Stimulated activated memory B cell treated with anti-CD40 and anti-IgM and Interleukin-4, amounts not matched to agents 10 μg/mL and 1 μg/mL and 100 μg/mL, for 72 hours (primary cell): Measurements from ENCODE around the gene SCNN1A.

ENCODE experiments used
- ATAC-seq: fragments of 150-1000 bp; cut with Tn5 transposase; 2 replicates; pipeline ENCODE4 v1.10.0; 2021
- H3K27ac Mint-ChIP-seq: one replicate; pipeline ENCODE4 v1.8.0; 2022; ENCODE audit warnings: mild to moderate bottlenecking, mixed read lengths
- H3K27me3 Mint-ChIP-seq: one replicate; pipeline ENCODE4 v1.8.0; 2022; ENCODE audit warnings: mixed read lengths
- H3K36me3 Mint-ChIP-seq: one replicate; pipeline ENCODE4 v1.8.0; 2022; ENCODE audit warnings: mixed read lengths
- H3K4me1 Mint-ChIP-seq: one replicate; pipeline ENCODE4 v1.8.0; 2022; ENCODE audit warnings: mixed read lengths
- H3K4me3 Mint-ChIP-seq: one replicate; pipeline ENCODE4 v1.8.0; 2022; ENCODE audit warnings: mild to moderate bottlenecking, moderate library complexity, mixed read lengths
- H3K9me3 Mint-ChIP-seq: one replicate; pipeline ENCODE4 v1.8.0; 2022; ENCODE audit warnings: mixed read lengths

SCNN1A gene

DNA sequence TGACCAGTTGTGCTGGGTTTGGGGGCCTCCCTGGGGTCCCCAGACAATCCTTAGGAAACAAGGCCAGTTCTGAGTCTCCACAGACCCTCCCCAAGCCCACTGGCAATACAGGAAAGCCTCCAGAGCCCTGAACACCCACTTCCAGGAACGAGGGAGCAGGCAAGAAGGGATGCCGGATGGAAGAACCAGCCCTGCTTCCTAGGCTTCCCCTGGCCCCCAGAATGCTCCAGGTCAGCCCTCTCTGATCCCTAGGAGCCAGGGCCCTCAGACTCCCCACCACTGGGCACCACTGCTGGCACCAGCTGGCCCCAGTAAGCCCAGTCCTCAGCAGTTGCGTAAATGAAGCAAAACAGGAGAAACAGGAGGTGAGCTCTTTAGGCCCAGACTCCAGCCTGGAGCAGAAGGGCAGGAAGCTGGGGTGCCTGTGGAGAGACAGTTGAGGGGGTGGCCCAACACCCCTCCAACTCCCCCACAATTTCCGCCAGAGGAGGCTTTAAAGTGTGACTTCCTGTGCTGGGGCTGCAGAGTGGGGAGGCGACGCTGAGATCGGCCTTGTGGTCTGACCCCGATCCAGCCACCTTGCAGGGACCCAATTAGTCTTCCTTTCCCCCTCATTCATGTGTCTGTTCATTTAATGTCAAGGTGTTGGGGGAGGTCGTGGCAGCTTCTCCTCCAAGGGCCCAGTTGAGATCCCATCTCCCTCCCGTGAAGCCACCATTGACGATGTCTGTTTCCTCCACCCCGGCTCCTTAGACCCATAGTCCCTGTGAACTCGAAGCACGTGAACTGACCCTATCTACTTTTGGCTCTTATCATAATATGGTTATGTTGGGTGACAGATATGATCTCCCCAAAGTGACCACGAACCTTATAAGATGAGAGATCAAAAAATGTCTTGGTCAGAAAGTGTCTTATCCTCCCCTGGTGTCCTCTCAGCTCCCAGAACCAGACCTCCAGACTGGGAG, 38.2 kb downstream of the SCNN1A start:
- H3K36me3 Mint-ChIP-seq: no peaks in the 10 kb centered on the region
- H3K4me3 Mint-ChIP-seq: no peak overlapping the region
- H3K4me1 Mint-ChIP-seq: peaks cover 24% of the 10 kb centered on the region
- no peaks in the 10 kb centered on the region for H3K9me3 Mint-ChIP-seq
- no peak for ATAC-seq
- H3K27me3 Mint-ChIP-seq: peaks cover 32% of the 10 kb centered on the region
- peak overlapping the region; percentile 10 for H3K27ac Mint-ChIP-seq

DNA sequence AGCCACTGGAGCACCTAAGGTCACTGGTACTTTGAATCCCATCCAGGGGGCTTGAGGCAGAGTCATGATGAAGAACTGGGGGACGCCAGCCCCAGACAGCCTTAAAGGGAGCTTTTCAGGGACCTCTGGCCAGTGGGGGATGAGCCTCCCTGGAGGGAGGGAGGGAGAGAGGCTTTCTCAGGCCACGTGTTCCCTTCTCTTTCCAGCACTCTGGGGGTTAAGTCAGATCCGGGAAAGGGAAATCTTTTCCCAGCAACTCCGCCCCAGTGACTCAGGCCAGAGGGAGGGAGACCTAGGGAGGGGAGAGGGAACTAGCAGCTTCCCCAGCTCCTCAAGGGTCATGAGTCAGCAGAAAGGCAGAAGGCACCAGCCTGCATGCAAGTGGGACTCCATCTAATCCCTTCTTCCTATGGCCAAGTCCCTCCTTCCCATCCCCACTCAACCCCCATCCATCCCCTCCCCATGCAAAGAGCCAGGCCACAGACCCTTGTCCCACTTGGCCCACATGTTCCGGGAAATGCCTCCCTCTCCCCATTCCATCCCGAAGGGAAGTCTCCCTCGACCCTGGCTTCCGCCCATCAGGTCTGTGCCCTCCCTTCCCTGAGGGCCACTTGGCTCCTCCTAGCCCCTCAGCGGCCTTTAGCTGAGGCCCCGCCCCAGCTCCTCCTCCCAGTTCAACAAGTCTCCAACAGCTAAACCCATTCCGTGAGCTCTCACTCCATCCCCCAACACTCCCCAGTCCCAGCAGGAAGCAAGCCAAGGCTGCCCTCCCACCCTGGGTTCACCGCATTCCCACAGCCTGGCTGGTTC, 39.1 kb downstream of the SCNN1A start:
- peaks cover 28% of the 10 kb centered on the region for H3K4me1 Mint-ChIP-seq
- no peaks in the 10 kb centered on the region for H3K36me3 Mint-ChIP-seq
- H3K27ac Mint-ChIP-seq: peak overlapping the region; percentile 10
- H3K27me3 Mint-ChIP-seq: peaks cover 38% of the 10 kb centered on the region
- no peak overlapping the region for H3K4me3 Mint-ChIP-seq
- no peaks in the 10 kb centered on the region for H3K9me3 Mint-ChIP-seq
- ATAC-seq: no peak

DNA sequence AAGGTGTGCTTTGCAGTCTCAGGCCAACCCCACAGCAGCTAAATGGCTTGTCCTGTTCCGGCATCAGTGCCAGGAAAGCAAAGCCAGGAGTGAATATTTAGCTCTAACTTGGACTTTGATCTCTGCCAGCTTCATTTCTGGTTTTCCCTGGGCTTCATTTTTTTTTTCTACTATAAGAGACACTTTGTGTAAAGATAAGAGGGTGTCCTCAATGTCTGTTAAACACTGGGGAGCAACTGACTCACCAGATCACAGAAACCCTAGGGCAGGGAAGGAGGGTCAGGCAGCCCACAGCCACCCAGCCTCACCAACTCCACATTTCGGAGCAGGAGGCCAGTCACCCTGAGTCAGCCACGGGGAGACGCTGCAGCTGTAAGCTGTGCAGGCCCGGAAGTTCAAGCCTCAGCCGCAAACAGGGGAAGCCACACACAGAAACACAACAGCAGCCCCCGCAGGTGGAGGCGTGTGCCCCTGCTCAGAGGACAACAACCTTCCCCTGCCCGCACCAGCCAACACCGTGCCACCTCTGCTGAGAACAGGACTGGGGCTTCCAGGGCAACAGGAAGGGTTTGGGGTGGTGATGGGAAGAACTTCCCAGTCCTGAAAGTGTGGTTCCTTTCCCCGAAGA, 39.8 kb downstream of the SCNN1A start:
- Mint-ChIP-seq H3K36me3 (no peaks in the 10 kb centered on the region), H3K27ac (peak overlapping the region; percentile 10), H3K9me3 (no peaks in the 10 kb centered on the region), H3K4me1 (peaks cover 33% of the 10 kb centered on the region), H3K4me3 (no peak overlapping the region), H3K27me3 (peaks cover 45% of the 10 kb centered on the region)
- ATAC-seq: peak; percentile 84

DNA sequence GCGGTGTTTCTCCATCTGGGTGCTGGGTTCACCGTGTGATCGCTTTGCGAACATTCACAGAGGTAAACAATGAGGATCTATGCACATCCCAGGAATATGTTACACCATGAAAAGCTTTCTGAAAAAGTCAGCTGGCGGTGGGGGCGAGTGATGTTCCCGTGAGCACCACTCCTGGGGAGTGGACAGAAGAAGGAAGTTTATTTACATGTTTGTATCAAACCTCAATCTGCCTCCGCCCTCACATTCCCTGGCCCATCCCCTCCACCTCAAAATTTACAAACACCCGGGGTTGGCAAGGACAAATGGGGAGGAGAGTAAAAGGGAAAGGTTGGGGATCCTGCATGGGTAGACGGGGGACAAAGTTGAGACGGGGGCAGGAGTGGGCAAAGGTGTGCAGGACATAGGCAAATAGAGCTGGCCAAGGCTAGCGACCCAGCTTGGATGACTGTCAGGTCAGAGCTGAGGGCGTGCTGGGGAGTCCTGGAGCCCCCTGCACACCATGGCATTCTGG, 40.4 kb downstream of the SCNN1A start:
- Mint-ChIP-seq H3K36me3 (no peaks in the 10 kb centered on the region), H3K4me3 (no peak overlapping the region), H3K27me3 (peaks cover 51% of the 10 kb centered on the region), H3K27ac (no peak overlapping the region), H3K9me3 (no peaks in the 10 kb centered on the region), H3K4me1 (peaks cover 38% of the 10 kb centered on the region)
- ATAC-seq: no peak

DNA sequence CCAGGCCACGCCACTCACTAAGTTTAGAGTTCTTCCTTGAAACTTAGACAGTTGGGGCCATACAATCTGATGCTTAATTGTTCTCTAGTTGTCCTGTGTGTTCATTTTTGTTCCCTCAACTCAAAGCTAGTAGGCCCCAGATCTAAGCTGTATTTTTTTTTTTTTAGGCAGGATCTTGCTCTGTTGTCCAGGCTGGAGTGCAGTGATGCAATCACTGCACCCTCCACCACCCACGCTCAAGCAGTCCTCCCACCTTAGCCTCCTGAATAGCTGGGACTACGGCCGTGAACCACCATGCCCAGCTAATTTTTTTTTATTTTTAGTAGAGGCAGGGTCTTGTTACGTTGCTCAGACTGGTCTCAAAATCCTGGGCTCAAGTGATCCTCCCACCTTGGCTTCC, 41.0 kb downstream of the SCNN1A start:
- ATAC-seq: no peak
- Mint-ChIP-seq H3K4me3 (no peak overlapping the region), H3K36me3 (no peaks in the 10 kb centered on the region), H3K27ac (no peak overlapping the region), H3K27me3 (peaks cover 51% of the 10 kb centered on the region), H3K9me3 (no peaks in the 10 kb centered on the region), H3K4me1 (peaks cover 43% of the 10 kb centered on the region)

DNA sequence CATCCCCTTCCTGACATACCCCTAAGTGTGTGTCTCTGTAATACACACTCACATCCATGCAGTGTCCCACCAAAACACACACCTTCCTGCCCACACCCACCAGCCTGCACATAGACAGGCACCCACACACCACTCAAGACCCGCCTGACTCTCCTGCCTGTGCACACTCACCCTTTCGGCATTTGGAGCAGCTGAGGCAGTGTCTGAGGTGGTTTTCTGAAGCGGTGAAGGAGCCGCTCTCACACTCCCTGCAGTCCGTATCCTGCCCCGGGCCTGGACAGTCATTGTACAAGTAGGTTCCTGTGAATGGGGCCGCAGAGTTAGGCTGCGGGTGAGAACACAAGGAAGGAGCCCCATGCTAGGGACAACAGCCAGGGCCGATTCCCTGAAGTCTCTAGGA, 41.8 kb downstream of the SCNN1A start:
- Mint-ChIP-seq H3K27me3 (peaks cover 53% of the 10 kb centered on the region), H3K4me3 (no peak overlapping the region), H3K27ac (no peak overlapping the region), H3K36me3 (no peaks in the 10 kb centered on the region), H3K9me3 (no peaks in the 10 kb centered on the region), H3K4me1 (peaks cover 43% of the 10 kb centered on the region)
- no peak for ATAC-seq

DNA sequence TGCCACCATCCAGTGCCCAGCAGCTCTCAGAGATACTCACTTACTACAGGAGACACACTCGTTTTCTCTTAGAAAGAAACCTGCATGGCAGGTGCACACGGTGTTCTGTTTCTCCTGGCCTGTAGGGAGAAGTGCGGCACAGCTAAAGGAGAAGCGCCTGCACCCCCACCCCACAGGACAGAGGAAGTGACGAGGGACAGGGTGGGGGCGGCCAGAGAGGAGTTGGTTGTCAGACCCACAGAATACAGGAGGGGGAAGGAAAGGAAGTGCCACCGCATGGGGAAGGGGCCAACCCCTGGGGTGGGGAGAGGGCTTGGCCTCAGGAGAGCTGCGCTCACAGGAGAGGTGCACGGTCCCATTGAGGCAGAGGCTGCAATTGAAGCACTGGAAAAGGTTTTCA, 42.3 kb downstream of the SCNN1A start:
- Mint-ChIP-seq H3K36me3 (no peaks in the 10 kb centered on the region), H3K4me3 (no peak overlapping the region), H3K4me1 (peaks cover 43% of the 10 kb centered on the region), H3K27ac (no peak overlapping the region), H3K27me3 (peaks cover 59% of the 10 kb centered on the region), H3K9me3 (no peaks in the 10 kb centered on the region)
- no peak for ATAC-seq

DNA sequence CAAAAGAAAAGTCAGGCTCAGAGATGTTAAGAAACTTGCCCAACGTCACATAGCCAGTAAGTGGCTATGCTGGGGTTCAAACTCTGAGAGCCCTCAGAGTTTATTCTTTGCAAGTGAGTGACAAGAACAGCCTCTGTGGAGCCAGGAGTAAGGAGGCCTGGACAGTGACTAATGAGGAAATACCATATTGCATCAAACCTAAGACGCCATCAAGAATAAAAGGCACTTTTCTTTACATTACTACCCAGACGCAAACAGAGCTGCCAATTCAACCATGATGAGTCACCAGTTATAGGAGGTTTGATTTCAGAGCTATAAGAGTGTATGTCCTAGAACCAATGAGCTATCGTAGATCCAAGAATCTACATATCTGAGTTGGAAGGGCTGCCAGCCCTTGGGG, 42.9 kb downstream of the SCNN1A start:
- Mint-ChIP-seq H3K4me1 (peaks cover 43% of the 10 kb centered on the region), H3K4me3 (no peak overlapping the region), H3K27ac (no peak overlapping the region), H3K9me3 (no peaks in the 10 kb centered on the region), H3K36me3 (no peaks in the 10 kb centered on the region), H3K27me3 (peaks cover 64% of the 10 kb centered on the region)
- ATAC-seq: no peak

DNA sequence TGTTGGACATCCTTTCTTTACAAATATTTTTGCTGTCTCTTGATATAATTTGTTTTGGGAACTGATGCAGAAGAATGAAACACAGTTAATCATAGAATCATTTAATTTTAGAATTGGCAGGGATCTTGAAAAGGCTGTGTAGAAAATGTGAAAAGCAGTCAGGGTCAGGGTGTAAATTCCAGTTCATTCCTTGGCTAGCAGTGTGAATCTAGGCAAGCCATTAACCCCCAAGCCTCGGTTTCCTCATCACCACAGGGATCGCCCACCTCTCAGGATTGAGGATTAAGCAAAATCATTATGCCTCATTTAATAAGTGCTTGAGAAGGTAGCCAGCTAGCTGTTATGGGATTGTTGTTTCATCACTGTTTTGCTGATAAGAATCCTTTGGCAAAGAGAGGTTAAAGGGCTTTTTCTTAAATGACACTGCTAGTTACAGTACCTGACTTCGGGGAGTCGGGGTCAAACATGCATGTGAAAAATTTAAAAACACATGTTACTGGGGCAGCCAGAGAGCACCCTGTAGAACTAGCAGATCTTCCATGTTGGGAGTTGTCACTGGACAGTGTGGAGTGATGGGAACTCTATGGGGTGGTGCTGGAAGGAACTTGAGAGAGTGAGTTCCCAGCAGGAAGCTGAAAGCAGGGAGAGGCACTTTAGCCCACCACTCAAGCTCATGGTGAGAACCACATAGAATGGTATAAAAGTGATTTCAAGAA, 44.2 kb downstream of the SCNN1A start:
- Mint-ChIP-seq H3K9me3 (no peaks in the 10 kb centered on the region), H3K27me3 (peaks cover 77% of the 10 kb centered on the region), H3K4me3 (no peak overlapping the region), H3K27ac (no peak overlapping the region), H3K4me1 (peaks cover 49% of the 10 kb centered on the region), H3K36me3 (no peaks in the 10 kb centered on the region)
- ATAC-seq: no peak

DNA sequence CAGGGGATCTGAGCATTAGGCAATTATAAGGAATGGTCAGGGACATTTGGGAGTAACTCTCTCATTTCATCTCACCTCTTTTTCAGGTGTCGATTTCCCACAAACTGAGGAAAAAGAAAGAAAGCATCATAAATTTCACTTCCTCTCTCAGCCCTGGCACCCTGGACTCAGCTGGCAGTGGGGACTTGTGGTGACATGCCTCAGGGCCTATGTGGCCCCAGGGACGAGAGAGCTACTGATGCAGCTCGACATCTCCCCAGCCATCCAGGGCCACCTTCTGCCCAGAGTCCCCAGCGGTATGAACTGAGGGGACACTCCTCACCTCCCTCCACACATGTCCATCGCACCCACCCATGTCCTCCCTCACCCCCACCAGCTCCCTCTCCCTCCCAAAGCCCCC, 45.2 kb downstream of the SCNN1A start:
- ATAC-seq: peak; percentile 97
- peaks cover 80% of the 10 kb centered on the region for H3K27me3 Mint-ChIP-seq
- no peaks in the 10 kb centered on the region for H3K36me3 Mint-ChIP-seq
- no peak overlapping the region for H3K27ac Mint-ChIP-seq
- no peaks in the 10 kb centered on the region for H3K9me3 Mint-ChIP-seq
- H3K4me3 Mint-ChIP-seq: no peak overlapping the region
- H3K4me1 Mint-ChIP-seq: peaks cover 41% of the 10 kb centered on the region

DNA sequence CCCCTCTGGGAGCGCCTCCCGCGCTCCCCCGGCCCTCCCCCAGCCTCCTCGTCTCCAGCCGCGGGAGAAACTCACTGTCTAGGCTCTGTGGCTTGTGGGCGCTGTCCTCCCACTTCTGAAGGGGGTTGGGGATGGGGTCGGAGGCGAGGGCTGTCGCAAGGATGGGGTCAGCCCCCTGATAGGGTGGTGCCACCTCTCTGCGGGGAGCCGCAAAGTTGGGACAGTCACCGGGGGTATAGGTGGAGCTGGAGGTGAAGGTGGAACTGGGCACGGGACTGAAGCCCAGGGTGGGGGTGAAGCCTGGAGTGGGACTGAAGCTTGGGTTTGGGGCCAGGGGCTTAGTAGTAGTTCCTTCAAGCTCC, 45.7 kb downstream of the SCNN1A start:
- H3K27ac Mint-ChIP-seq: no peak overlapping the region
- no peak overlapping the region for H3K4me3 Mint-ChIP-seq
- H3K9me3 Mint-ChIP-seq: no peaks in the 10 kb centered on the region
- peaks cover 36% of the 10 kb centered on the region for H3K4me1 Mint-ChIP-seq
- H3K27me3 Mint-ChIP-seq: peaks cover 80% of the 10 kb centered on the region
- H3K36me3 Mint-ChIP-seq: no peaks in the 10 kb centered on the region
- ATAC-seq: peak; percentile 3

DNA sequence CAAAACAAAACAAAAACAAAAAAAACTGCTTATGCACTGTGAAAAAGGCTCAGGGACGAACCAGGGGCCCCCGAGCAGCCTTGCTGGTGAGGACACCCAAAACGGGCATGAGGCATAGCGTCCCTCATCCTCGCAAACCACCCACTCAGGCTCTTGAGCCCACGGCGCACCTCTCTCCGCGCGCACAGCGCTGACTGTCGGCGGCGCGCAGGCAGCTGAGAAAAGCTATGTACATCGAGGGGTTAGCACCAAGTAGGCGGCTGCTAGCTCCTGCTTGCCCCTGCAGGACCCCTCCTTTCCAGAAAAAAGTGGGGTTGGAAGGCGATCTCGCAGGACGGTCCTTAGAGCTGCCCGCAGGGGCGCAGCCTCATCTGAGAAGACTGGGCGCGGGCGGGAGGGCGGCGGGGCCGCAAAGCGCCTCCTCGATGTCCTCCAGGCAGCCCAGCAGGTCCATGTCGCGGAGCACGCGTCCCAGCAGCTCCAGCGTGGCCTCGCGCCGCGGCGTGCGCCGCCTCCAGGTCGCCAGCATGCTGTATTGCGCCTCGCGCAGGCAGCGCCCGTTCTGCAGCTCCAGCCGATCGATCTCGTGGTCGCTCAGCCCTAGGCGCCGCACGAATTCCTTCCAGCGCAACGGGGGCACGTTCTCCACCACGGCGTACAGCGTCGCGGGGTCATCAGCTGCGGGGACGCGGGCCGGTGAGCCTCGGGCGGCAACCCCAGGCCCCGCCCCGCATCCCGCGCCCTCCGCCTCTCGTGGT, 46.2 kb downstream of the SCNN1A start:
- H3K4me1 Mint-ChIP-seq: peaks cover 42% of the 10 kb centered on the region

DNA sequence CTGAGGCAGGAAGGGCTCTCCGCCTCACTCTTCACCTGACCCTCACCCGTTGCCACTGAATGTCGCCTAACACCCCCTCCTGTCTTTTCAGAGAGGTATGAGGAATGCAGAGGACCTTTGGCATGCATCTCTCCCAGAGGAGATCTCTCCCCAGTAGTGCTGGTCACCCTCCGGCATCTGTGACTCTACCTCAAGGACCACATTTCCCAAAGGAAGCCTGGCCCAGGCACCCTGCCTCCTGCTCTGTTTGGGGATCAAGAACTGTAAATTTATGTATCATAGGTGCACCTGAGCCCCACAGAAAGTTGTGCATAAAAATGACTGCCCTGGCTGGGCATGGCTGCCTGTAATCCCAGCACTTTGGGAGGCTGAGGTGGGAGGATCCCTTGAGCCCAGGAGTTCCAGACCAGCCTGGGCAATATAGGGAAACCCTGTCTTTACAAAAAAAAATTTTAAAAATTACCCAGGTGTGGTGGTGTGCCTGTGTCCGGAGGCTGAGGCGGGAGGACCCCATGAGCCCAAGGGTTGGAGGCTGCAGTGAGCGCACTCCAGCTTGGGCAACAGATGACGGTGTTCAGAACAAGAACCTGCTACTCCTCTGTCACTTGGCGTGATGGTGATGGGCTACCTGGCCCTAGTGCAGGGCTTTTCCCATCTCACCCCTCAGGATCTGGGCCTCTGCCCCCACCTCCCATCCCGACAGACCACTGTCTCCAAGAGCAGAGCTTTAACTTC, 47.2 kb downstream of the SCNN1A start:
- Mint-ChIP-seq H3K27me3 (peaks cover 85% of the 10 kb centered on the region), H3K36me3 (no peaks in the 10 kb centered on the region), H3K4me3 (no peak overlapping the region), H3K9me3 (no peaks in the 10 kb centered on the region), H3K4me1 (peaks cover 44% of the 10 kb centered on the region), H3K27ac (no peak overlapping the region)
- no peak for ATAC-seq

More for the DNA sequence above, 46.2 kb downstream of the SCNN1A start:
- Mint-ChIP-seq H3K27ac (no peak overlapping the region), H3K9me3 (no peaks in the 10 kb centered on the region), H3K27me3 (peaks cover 85% of the 10 kb centered on the region), H3K36me3 (no peaks in the 10 kb centered on the region), H3K4me3 (no peak overlapping the region)
- peak; percentile 55 for ATAC-seq
